Endothelial cell of umbilical vein (primary cell): ENCODE data around the gene ATXN10. TPM values are rescaled to one million over a fixed set of nuclear protein-coding genes. Genes with fewer than 3 reads are reported as not detected.

Source experiments
- BruUV-seq: library from RNA; stranded (reverse); fragments of 400-500 nt; replicated peaks from 2 replicates; lab custom pipeline; 2021; lab: Mats Ljungman, UMichigan
- CTCF ChIA-PET: fragments of 300-600, 350-600 bp; sonication (Branson Sonifier 250); formaldehyde crosslinking; loops from one replicate; lab custom pipeline; 2021; ENCODE audit warnings: antibody characterized with exemption, inconsistent platforms; lab: Charles Lee
- POLR2A ChIA-PET: fragments of 300-600, 350-600 bp; sonication (Branson Sonifier 250); formaldehyde crosslinking; loops from one replicate; lab custom pipeline; 2021; ENCODE audit warnings: antibody characterized with exemption, inconsistent platforms; lab: Charles Lee
- DNase-seq: peaks from one replicate; pipeline ENCODE4 v3.0.0-alpha.2; 2011; ENCODE audit warnings: low read depth, low spot score
- FAIRE-seq: peaks from 2 replicates; lab custom pipeline; 2011; peaks lifted over from hg19 to GRCh38; lab: Jason Lieb, UNC
- H2AFZ ChIP-seq: 2 replicates; pipeline ENCODE4 v1.6.0; 2012; ENCODE audit warnings: low read depth, low read length, control low read depth, inconsistent platforms
- H3K27ac ChIP-seq: 2 replicates; pipeline ENCODE4 v1.5.1; 2011; ENCODE audit warnings: low read depth, mild to moderate bottlenecking, control low read depth, low read length, moderate library complexity; ENCODE audit not compliant: insufficient read depth
- H3K27me3 ChIP-seq, 2 experiments: 2 replicates each; pipeline versions ENCODE4 v1.6.0 to v1.6.1; 2011; ENCODE audit warnings: low read length in 2 of 2, mixed read lengths in 1 of 2; ENCODE audit not compliant: control insufficient read depth in 2 of 2, insufficient read depth in 2 of 2
- H3K36me3 ChIP-seq, 2 experiments: 2 replicates in 1 of 2; 3 replicates in 1 of 2; pipeline ENCODE4 v1.5.1; 2011; ENCODE audit warnings: low read length in 2 of 2, mild to moderate bottlenecking in 1 of 2, moderate library complexity in 1 of 2; ENCODE audit not compliant: control insufficient read depth in 2 of 2, insufficient read depth in 2 of 2; ENCODE audit errors: extremely low read depth in 1 of 2
- H3K4me1 ChIP-seq: 3 replicates; pipeline ENCODE4 v1.5.1; 2011; ENCODE audit warnings: mild to moderate bottlenecking, low read length; ENCODE audit not compliant: control insufficient read depth, insufficient read depth; ENCODE audit errors: extremely low read depth
- H3K4me2 ChIP-seq: 2 replicates; pipeline ENCODE4 v1.6.1; 2011; ENCODE audit warnings: low read length, control low read depth, mixed read lengths; ENCODE audit not compliant: insufficient read depth
- H3K4me3 ChIP-seq, 3 experiments: fragments of 200-600 bp in 1 of 3; sonication (generic), shearing (Covaris generic) in 1 of 3; replicated peaks in 1 of 3; 2 replicates each; pipeline ENCODE4 v1.5.1; 2011 to 2016; ENCODE audit warnings: control low read depth in 3 of 3, low read length in 3 of 3, mild to moderate bottlenecking in 2 of 3, inconsistent platforms in 1 of 3, low read depth in 1 of 3, moderate library complexity in 1 of 3; ENCODE audit not compliant: insufficient read depth in 1 of 3
- H3K79me2 ChIP-seq: 2 replicates; pipeline ENCODE4 v1.6.0; 2012; ENCODE audit warnings: low read length, inconsistent platforms; ENCODE audit not compliant: control insufficient read depth, insufficient read depth
- H3K9ac ChIP-seq: replicated peaks from 2 replicates; pipeline ENCODE3; 2011; ENCODE audit warnings: low read length, control low read depth; ENCODE audit not compliant: insufficient read depth; ENCODE audit errors: extremely low read depth
- H3K9me1 ChIP-seq: replicated peaks from 3 replicates; pipeline ENCODE4 v1.6.0; 2011; ENCODE audit warnings: mild to moderate bottlenecking, low read length; ENCODE audit not compliant: control insufficient read depth, insufficient read depth; ENCODE audit errors: extremely low read depth
- H3K9me3 ChIP-seq: replicated peaks from 2 replicates; pipeline ENCODE4 v1.5.1; 2012; ENCODE audit warnings: low read length, inconsistent platforms; ENCODE audit not compliant: control insufficient read depth, insufficient read depth
- H4K20me1 ChIP-seq: replicated peaks from 2 replicates; pipeline ENCODE3; 2011; ENCODE audit warnings: mild to moderate bottlenecking, low read length; ENCODE audit not compliant: control insufficient read depth, insufficient read depth; ENCODE audit errors: extremely low read depth
- CTCF ChIP-seq, 2 donors: IDR thresholded peaks; 1 replicate in 1 of 2; 2 replicates in 1 of 2; pipeline ENCODE4 v1.5.1; 2011; ENCODE audit warnings: low read length in 2 of 2, mild to moderate bottlenecking in 2 of 2, moderate library complexity in 2 of 2, control low read depth in 1 of 2, inconsistent platforms in 1 of 2, low read depth in 1 of 2; ENCODE audit not compliant: insufficient read depth in 1 of 2; ENCODE audit errors: extremely low read depth in 1 of 2
- EZH2 ChIP-seq: IDR thresholded peaks from 2 replicates; pipeline ENCODE4 v1.6.1; 2012; ENCODE audit warnings: borderline replicate concordance, low read depth, mild to moderate bottlenecking, moderate library complexity, low read length, inconsistent platforms; ENCODE audit not compliant: severe bottlenecking
- FOS ChIP-seq: IDR thresholded peaks from 2 replicates; pipeline ENCODE4 v1.6.1; 2011; ENCODE audit warnings: mild to moderate bottlenecking, low read length, moderate library complexity, borderline replicate concordance; ENCODE audit not compliant: insufficient read depth
- GATA2 ChIP-seq: IDR thresholded peaks from 2 replicates; pipeline ENCODE4 v1.7.0; 2011; ENCODE audit warnings: low read depth, mild to moderate bottlenecking, moderate library complexity, mixed read lengths, low read length; ENCODE audit not compliant: insufficient read length, insufficient read depth
- JUN ChIP-seq: IDR thresholded peaks from 2 replicates; pipeline ENCODE4 v1.6.1; 2011; ENCODE audit warnings: borderline replicate concordance, low read depth; ENCODE audit not compliant: insufficient read length, insufficient read depth
- MAX ChIP-seq: IDR thresholded peaks from 2 replicates; pipeline ENCODE4 v1.6.1; 2011; ENCODE audit not compliant: insufficient read depth, insufficient read length
- MYC ChIP-seq: IDR thresholded peaks from one replicate; pipeline ENCODE4 v1.6.1; 2011; ENCODE audit warnings: mild to moderate bottlenecking, low read depth, low read length
- POLR2A ChIP-seq: IDR thresholded peaks from 2 replicates; pipeline ENCODE4 v1.6.1; 2012; ENCODE audit warnings: low read depth, mild to moderate bottlenecking, control low read depth, low read length
- POLR2AphosphoS5 ChIP-seq: IDR thresholded peaks from 2 replicates; pipeline ENCODE4 v1.6.1; 2012; ENCODE audit warnings: low read depth, mild to moderate bottlenecking, control low read depth, low read length, moderate library complexity; ENCODE audit not compliant: insufficient read depth
- dilution Hi-C: fragments of 300-500 bp; cut with MboI; formaldehyde crosslinking; loops from one replicate; pipeline ENCODE4 v1.15.0; 2019; ENCODE audit warnings: low sequenced_read_pairs; ENCODE audit not compliant: extremely low pct_ligation_motif_present
- intact Hi-C: fragments of 100-400 bp; cut with micrococcal nuclease; formaldehyde crosslinking; loops from one replicate; pipeline ENCODE4 v1.10.0; 2022
- polyA plus RNA-seq, 4 experiments: library from polyadenylated mRNA; depleted of rRNA in 3 of 4; stranded (reverse) in 3 of 4; unstranded in 1 of 4; fragments of >200 nt; gene quantifications; 2 replicates each; pipeline versions ENCODE4 v1.2.1 to v1.2.3, GENCODE V29; 2011 to 2012; ENCODE audit warnings: missing spikeins in 1 of 4
- total RNA-seq: library from RNA; stranded (reverse); gene quantifications from 2 replicates; pipeline ENCODE4 v1.2.3, GENCODE V29; 2021

The ATXN10 gene
- total and polyA plus RNA-seq, 2 donors (not counting 3 experiments of a cell fraction or from before 2014, with no cell fraction given): 73.2 to 91.9 TPM

GRCh38 chr22:45891471-45891995 is 219.9 kb downstream of the ATXN10 start:
- Histone ChIP-seq H3K9ac (no peak overlapping the region), H4K20me1 (no peaks in the 10 kb centered on the region), H3K4me1 (no peaks in the 10 kb centered on the region), H3K27me3 (peaks cover 0 to 3% of the 10 kb centered on the region in 2 experiments), H3K36me3 (no peaks in the 10 kb centered on the region), H3K4me2 (no peak overlapping the region), H3K9me1 (no peaks in the 10 kb centered on the region), H3K4me3 (no peak overlapping the region), H2AFZ (no peak overlapping the region), H3K9me3 (no peaks in the 10 kb centered on the region), H3K79me2 (no peaks in the 10 kb centered on the region), H3K27ac (no peak overlapping the region)
- DNase-seq (no peak), FAIRE-seq (no peak)
- no TSS peak for BruUV-seq
- ChIA-PET CTCF (no interaction called here), POLR2A (no interaction called here)
- dilution Hi-C loops (no loop called here), intact Hi-C loops (no loop called here)
- TF ChIP-seq JUN (no peak), MYC (no peak), EZH2 (no peak), POLR2A (no peak), FOS (no peak), POLR2AphosphoS5 (no peak), MAX (no peak), CTCF (IDR thresholded peaks at IDR 0.05; ENCODE audit: extremely low read depth in 1 of 2, insufficient read depth in 1 of 2, low read depth in 1 of 2, low read length in 2 of 2) (no peak), GATA2 (no peak)
